AG10803 (cell line): ENCODE data around the gene VEGFC.
A peak's percentile ranks its signal among the peaks of the same experiment; 100 is the strongest.

Source experiments
- DNase-seq: peaks from one replicate; pipeline ENCODE4 v3.0.0; 2010; ENCODE audit warnings: low read depth
- H3K4me3 ChIP-seq: 2 replicates; pipeline ENCODE4 v1.5.1; 2011; ENCODE audit warnings: mild to moderate bottlenecking, low read length, control low read depth
- TF ChIP-seq, protein P1 (sequence below): conservative IDR thresholded peaks from 2 replicates; pipeline ENCODE4 v1.5.1; 2011; ENCODE audit warnings: mild to moderate bottlenecking, low read length, control low read depth, inconsistent platforms

The VEGFC gene, protein sequence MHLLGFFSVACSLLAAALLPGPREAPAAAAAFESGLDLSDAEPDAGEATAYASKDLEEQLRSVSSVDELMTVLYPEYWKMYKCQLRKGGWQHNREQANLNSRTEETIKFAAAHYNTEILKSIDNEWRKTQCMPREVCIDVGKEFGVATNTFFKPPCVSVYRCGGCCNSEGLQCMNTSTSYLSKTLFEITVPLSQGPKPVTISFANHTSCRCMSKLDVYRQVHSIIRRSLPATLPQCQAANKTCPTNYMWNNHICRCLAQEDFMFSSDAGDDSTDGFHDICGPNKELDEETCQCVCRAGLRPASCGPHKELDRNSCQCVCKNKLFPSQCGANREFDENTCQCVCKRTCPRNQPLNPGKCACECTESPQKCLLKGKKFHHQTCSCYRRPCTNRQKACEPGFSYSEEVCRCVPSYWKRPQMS

DNA sequence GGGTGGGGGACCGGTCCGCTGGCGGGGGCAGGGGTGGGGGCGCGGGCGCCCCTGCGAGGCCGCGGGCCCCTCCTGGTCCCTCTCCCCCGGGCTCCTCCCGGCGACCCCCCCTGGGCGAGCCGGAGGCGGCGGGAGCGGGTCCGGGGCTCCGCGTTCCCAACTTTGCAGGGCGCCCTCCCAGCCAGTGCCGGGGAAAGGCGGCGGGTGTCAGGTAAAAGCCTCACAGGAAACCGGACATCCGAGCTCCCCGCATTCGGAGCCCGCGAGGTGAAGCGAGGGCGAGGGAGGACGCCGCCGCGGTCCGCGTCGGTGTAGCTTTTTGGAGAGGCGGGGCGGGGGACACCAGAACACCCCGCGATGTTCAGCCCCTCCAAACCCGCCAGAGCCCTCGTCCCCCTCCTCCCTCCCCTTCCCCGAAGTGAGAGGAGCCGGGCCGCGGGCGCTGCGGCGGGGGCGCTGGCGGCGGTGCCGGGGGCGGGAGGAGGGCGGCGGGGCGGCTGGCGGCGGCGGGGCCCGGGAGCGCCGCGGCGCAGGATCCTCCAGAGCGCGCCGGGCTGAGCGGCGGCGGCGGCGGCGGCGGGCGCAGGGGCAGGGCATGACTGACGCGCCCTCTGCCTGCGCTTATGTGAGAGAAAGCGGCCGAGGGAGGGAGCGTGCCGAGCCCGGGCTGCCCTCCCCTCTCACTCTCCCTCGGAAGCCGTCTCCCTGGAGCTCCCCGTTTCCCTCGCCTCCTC is at the start of gene VEGFC:
Gene VEGFC, minus strand, starts transcription at position 597 of the 734 bp plus-strand sequence. CDS start 611 bp downstream, outside the sequence.
- peak within 1 kb of the TSS; percentile 87 for H3K4me3 ChIP-seq
- DNase-seq = peak; percentile 85

DNA sequence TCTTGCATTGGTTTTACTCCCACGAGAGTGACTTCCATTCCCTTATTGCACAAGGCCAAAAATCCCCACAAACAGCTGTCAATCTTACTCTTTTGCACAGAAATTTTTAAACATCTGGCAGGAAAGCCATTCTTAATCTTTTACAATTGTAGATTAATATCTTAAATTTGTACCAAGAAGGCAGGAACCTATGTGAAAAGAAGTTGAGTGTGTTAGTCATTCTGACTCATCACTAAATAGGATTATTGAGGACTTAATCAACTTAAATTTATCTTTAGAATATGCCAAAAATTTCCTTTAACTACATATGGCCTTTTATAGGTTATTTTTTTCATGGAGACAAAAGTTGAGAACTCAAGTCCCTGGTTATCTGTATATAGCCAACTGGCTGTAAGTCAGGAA is 49.0 kb upstream of the VEGFC start:
- DNase-seq = peak; percentile 56
- TF ChIP-seq, protein P1, sequence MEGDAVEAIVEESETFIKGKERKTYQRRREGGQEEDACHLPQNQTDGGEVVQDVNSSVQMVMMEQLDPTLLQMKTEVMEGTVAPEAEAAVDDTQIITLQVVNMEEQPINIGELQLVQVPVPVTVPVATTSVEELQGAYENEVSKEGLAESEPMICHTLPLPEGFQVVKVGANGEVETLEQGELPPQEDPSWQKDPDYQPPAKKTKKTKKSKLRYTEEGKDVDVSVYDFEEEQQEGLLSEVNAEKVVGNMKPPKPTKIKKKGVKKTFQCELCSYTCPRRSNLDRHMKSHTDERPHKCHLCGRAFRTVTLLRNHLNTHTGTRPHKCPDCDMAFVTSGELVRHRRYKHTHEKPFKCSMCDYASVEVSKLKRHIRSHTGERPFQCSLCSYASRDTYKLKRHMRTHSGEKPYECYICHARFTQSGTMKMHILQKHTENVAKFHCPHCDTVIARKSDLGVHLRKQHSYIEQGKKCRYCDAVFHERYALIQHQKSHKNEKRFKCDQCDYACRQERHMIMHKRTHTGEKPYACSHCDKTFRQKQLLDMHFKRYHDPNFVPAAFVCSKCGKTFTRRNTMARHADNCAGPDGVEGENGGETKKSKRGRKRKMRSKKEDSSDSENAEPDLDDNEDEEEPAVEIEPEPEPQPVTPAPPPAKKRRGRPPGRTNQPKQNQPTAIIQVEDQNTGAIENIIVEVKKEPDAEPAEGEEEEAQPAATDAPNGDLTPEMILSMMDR = no peak
- no peak overlapping the region for H3K4me3 ChIP-seq

More for the DNA sequence above, at the start of gene VEGFC:
- TF ChIP-seq, protein P1 = 0 out of 2 replicates have a peak, but pooled peaks have one; percentile 10

DNA sequence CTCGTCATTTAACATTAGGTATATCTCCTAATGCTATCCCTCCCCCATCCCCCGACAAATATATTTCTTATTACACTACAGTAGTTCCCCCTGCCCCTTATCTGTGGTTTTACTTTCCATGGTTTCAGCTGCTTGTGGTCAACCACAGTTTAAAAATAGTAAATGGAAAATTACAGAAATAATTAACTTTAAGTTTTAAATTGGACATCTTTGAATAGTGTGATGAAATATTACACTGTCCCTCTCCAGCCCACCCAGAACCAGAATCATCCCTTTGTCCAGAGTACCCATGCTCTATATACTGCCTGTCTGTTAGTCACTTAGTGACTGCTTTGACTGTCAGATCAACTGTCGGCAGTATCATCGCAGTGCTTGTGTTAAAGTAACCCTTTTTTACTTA is 47.4 kb upstream of the VEGFC start:
- TF ChIP-seq, protein P1 = no peak
- H3K4me3 ChIP-seq = no peak overlapping the region
- no peak for DNase-seq

DNA sequence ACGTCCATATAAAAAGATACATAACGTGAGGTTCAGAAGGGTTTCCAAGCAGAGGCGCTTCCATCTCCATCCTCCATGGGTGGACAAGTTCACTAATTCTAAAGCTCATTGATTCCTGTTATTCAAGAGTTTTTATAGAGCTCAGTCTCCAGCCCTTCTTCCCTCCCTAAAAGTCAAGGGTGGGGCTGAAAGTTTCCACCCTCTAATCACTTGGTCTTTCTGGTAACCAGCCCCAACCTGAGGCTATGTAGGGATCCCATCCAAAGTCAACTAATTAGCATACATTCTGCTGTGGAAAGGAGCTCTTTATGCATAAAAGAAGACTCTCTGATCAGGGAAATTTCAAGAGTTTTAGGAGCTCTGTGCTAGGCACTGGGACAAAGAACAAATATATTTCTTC is 46.9 kb upstream of the VEGFC start:
- H3K4me3 ChIP-seq = no peak overlapping the region
- no peak for DNase-seq
- TF ChIP-seq, protein P1 = no peak

DNA sequence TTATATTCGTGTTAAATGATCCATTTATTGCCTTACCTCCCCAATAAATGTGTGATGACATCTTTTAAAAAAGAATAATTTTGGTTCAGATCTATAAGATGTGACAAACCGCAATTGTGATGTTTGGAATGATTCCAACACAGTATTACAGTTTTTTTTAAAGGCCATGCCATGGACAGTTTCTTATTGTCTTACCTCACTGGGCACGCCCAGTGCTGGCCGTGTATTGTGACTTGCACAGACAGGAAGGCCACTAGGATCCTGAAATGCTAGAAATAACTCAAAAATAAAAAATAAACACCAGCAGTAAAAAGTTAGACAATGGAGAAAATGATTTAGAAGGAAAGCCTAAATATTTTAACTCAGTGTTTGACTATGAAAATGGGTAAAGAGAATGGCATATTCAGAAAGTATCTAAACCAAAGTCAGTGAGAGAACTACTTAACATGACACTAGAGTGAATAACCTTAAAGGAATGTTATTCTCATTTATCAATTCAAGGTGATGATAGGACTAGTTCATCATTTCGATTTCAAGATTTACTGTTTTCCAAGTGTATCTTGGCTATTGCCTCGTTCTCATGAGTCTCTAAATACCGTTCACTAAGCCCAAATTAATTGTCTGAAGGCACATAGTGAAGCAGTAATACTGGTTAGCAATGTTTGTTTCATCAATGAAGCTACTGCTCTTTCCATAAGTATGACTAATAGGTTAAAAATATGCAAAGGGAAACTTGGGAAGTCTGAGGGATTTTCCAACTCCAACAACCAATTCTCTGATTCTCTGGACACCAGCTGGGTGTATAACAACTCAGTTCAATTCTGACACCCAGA is 46.1 kb upstream of the VEGFC start:
- TF ChIP-seq, protein P1 = no peak
- H3K4me3 ChIP-seq = no peak overlapping the region
- DNase-seq = peak; percentile 95

DNA sequence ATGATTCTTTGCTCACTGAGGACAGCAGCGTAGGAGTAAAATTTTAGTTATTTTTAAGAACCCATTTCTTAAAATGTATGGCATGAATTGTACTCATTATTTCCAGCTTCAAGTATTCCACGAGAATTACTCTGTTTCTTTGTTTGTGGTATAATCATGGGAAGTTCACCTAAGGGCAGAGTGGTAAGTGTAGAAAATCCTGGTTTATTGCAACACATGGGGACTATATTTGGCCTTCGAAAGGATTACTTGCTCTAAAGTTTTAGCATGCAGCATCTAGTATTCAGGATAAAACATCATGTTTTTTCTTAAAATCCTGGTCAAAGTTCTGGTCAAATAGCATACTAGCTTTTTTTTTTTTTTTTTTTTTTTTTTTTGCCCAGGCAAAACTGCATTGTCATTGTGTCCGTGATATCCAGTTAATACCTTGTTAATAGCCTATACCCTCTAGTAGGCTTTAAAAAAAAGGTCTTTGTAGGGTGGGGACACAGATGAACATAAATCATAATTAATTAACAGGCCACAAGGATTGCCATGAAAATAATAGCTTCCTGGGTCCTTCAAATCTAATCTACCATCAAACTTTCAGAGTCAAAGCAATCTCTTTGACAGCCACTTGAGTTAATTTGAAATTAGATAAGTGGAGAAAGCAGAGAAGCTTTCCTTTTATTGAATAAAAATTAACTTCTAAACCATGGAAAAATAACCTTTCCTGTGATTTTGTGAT is 44.6 kb upstream of the VEGFC start:
- no peak overlapping the region for H3K4me3 ChIP-seq
- TF ChIP-seq, protein P1 = no peak
- DNase-seq = peak; percentile 42
